HepG2 (cell line): ENCODE measurements around the gene TRAIP. TPM values are rescaled to one million over a fixed set of nuclear protein-coding genes. Genes with fewer than 3 reads are reported as not detected.

Experiments used
- CAMTA2 ChIP-seq: sonication (generic); formaldehyde crosslinking; IDR thresholded peaks from 2 replicates; pipeline ENCODE4 v1.4.0; 2020; ENCODE audit warnings: mild to moderate bottlenecking, missing genetic modification reagents, borderline replicate concordance
- DMAP1 ChIP-seq: IDR thresholded peaks from 2 replicates; pipeline ENCODE4 v1.6.1; 2016
- GABPB1 ChIP-seq: IDR thresholded peaks from 2 replicates; pipeline ENCODE4 v1.6.1; 2016; ENCODE audit warnings: mild to moderate bottlenecking, missing genetic modification reagents, moderate library complexity, missing compliant biosample characterization
- GATA4 ChIP-seq: sonication (generic); IDR thresholded peaks from 2 replicates; pipeline ENCODE4 v1.6.1; 2016; ENCODE audit warnings: antibody characterized with exemption, low read depth, borderline replicate concordance
- GATAD1 ChIP-seq: IDR thresholded peaks from 2 replicates; pipeline ENCODE4 v1.6.1; 2016; ENCODE audit warnings: missing genetic modification reagents, missing compliant biosample characterization
- IKZF1 ChIP-seq: fragments of 450-650 bp; IDR thresholded peaks from 2 replicates; pipeline ENCODE4 v1.7.1; 2016
- NFIC ChIP-seq: IDR thresholded peaks from 2 replicates; pipeline ENCODE4 v1.6.1; 2012; ENCODE audit warnings: mild to moderate bottlenecking, low read length, inconsistent platforms
- RBFOX2 ChIP-seq: fragments of 200-400 bp; formaldehyde crosslinking; IDR thresholded peaks from 2 replicates; pipeline ENCODE4 v1.6.1; 2017; ENCODE audit warnings: low read depth, mild to moderate bottlenecking, low read length
- RFX5 ChIP-seq: IDR thresholded peaks from 2 replicates; pipeline ENCODE4 v1.6.1; 2011; ENCODE audit warnings: low read depth, low read length, improper control_type of control experiment
- RFXAP ChIP-seq: sonication (generic); formaldehyde crosslinking; IDR thresholded peaks from 2 replicates; pipeline ENCODE4 v1.4.0; 2020; ENCODE audit warnings: missing genetic modification reagents, borderline replicate concordance
- RNF2 ChIP-seq: fragments of 450-650 bp; conservative IDR thresholded peaks from 2 replicates; pipeline ENCODE4 v1.6.1; 2016; ENCODE audit warnings: low read depth
- SP5 ChIP-seq: IDR thresholded peaks from 2 replicates; pipeline ENCODE4 v1.6.1; 2016; ENCODE audit warnings: low read depth, borderline replicate concordance
- XBP1 ChIP-seq: sonication (generic); formaldehyde crosslinking; IDR thresholded peaks from 2 replicates; pipeline ENCODE4 v1.5.0; 2020; ENCODE audit warnings: missing genetic modification reagents
- ZIK1 ChIP-seq: sonication (generic); formaldehyde crosslinking; IDR thresholded peaks from 2 replicates; pipeline ENCODE4 v1.5.0; 2020; ENCODE audit warnings: mild to moderate bottlenecking, low read depth, missing genetic modification reagents, borderline replicate concordance
- ZMAT3 ChIP-seq: sonication (generic); formaldehyde crosslinking; conservative IDR thresholded peaks from 2 replicates; pipeline ENCODE4 v1.7.0; 2021; ENCODE audit warnings: missing genetic modification reagents
- ZNF12 ChIP-seq: sonication (generic); formaldehyde crosslinking; IDR thresholded peaks from 2 replicates; pipeline ENCODE4 v1.5.0; 2020; ENCODE audit warnings: missing genetic modification reagents
- ZNF124 ChIP-seq: sonication (generic); formaldehyde crosslinking; IDR thresholded peaks from 2 replicates; pipeline ENCODE4 v1.4.0; 2020; ENCODE audit warnings: missing genetic modification reagents
- ZNF615 ChIP-seq: sonication (generic); formaldehyde crosslinking; IDR thresholded peaks from 2 replicates; pipeline ENCODE4 v1.5.0; 2020; ENCODE audit warnings: mild to moderate bottlenecking, missing genetic modification reagents, borderline replicate concordance
- ZNF792 ChIP-seq: IDR thresholded peaks from 2 replicates; pipeline ENCODE4 v1.6.1; 2016
- ZNF883 ChIP-seq: sonication (generic); formaldehyde crosslinking; IDR thresholded peaks from 2 replicates; pipeline ENCODE4 v1.5.1; 2020; ENCODE audit warnings: mild to moderate bottlenecking, missing genetic modification reagents; ENCODE audit errors: not compliant biosample characterization
- ZSCAN12 ChIP-seq: sonication (generic); formaldehyde crosslinking; IDR thresholded peaks from 2 replicates; pipeline ENCODE4 v1.9.0; 2021; ENCODE audit warnings: mild to moderate bottlenecking, missing genetic modification reagents
- polyA plus RNA-seq, 8 experiments: library from polyadenylated mRNA; depleted of rRNA in 3 of 8; stranded (reverse) in 7 of 8; unstranded in 1 of 8; fragments of >200 nt; fragmentation: Illumina TruSeq in 4 of 8; extraction: Trizol in 4 of 8; gene quantifications; 2 replicates each; pipeline versions ENCODE4 v1.2.1 to v1.2.3, GENCODE V29; 2011 to 2016; ENCODE audit warnings: low read depth in 4 of 8, missing spikeins in 1 of 8, mixed read lengths in 1 of 8; ENCODE audit not compliant: insufficient read depth in 1 of 8
- total RNA-seq, 5 experiments: library from RNA; depleted of rRNA; stranded (reverse); fragments of >200 nt; fragmentation: Illumina TruSeq; extraction: Trizol; gene quantifications; 2 replicates each; pipeline ENCODE4 v1.2.3, GENCODE V29; 2016; ENCODE audit warnings: low read depth in 1 of 5
- TF ChIP-seq, protein P1 (sequence below): sonication (generic); formaldehyde crosslinking; IDR thresholded peaks from 2 replicates; pipeline ENCODE4 v1.8.0; 2022; ENCODE audit warnings: missing genetic modification reagents, mild to moderate bottlenecking, borderline replicate concordance
- TF ChIP-seq, protein P2 (sequence below): sonication (generic); formaldehyde crosslinking; IDR thresholded peaks from 2 replicates; pipeline ENCODE4 v1.9.0; 2022; ENCODE audit warnings: missing genetic modification reagents, mild to moderate bottlenecking, borderline replicate concordance
- TF ChIP-seq, protein P3 (sequence below): sonication (generic); IDR thresholded peaks from 2 replicates; pipeline ENCODE4 v1.6.1; 2016; ENCODE audit warnings: low read depth, borderline replicate concordance
- TF ChIP-seq, protein P4 (sequence below): IDR thresholded peaks from 2 replicates; pipeline ENCODE4 v1.6.1; 2016; ENCODE audit warnings: control low read depth
- TF ChIP-seq, protein P5 (sequence below): sonication (generic); formaldehyde crosslinking; IDR thresholded peaks from 2 replicates; pipeline ENCODE4 v1.8.0; 2022; ENCODE audit warnings: mild to moderate bottlenecking, missing genetic modification reagents, moderate library complexity

Gene TRAIP
- total and polyA plus RNA-seq, 2 of the 13 experiments (the other 11 are each of a cell fraction or from before 2014, with no cell fraction given): 13.9 to 23.9 TPM

DNA sequence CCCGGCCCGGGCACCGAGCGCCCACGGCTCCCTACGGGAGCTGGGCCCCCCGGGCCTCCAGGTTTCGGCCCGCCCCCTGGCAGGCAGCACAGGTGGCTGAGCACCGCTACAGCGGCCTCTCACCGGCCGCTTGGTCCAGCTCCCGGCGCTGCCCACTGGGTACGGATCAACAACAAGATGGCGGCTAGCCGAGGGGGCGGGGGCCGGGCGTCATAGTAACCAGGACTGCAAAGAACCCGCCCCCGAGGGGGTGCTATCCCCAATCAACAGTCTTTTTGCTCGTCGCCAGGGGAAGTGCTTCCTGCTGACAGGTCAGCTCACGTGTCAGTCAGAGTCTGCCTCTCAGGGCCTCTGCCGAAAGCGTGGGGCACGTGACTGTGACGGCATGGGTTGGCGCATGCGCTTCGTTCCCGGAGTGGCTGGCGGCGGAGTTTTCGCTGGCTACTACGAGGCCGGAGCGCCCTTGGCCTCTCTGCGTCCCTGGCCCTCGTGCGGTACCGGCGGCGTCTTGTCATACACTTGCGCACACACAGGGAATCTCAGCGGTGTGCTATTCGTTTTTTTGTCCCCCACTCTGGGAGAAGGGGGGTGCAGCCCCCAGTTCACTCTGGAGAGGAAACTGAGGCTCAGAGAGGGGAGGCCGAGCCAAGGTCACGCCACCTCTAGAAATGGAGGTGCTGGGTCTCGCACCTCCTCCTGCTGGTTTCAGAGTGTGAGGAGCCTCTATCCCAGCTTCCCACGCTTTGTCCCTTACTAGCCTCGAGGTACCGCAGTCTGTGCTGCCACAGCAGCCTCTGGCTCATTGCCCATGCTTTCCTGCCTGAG, 69.8 kb downstream of the TRAIP start, which contains the start of gene IP6K1 (continued):
- TF ChIP-seq ZNF124 (CRISPR knock-in tag): 0 out of 2 replicates have a peak, but pooled peaks have one; percentile 53
- peak; percentile 61 for TF ChIP-seq DMAP1 (CRISPR knock-in tag)
- TF ChIP-seq ZNF12 (CRISPR knock-in tag): 0 out of 2 replicates have a peak, but pooled peaks have one; percentile 11
- 0 out of 2 replicates have a peak, but pooled peaks have one; percentile 32 for TF ChIP-seq XBP1 (CRISPR knock-in tag)
- TF ChIP-seq, protein P1, sequence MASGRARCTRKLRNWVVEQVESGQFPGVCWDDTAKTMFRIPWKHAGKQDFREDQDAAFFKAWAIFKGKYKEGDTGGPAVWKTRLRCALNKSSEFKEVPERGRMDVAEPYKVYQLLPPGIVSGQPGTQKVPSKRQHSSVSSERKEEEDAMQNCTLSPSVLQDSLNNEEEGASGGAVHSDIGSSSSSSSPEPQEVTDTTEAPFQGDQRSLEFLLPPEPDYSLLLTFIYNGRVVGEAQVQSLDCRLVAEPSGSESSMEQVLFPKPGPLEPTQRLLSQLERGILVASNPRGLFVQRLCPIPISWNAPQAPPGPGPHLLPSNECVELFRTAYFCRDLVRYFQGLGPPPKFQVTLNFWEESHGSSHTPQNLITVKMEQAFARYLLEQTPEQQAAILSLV (CRISPR knock-in tag): 0 out of 2 replicates have a peak, but pooled peaks have one; percentile 22
- TF ChIP-seq ZNF883 (CRISPR knock-in tag): peak; percentile 55
- 0 out of 2 replicates have a peak, but pooled peaks have one; percentile 9 for TF ChIP-seq SP5 (CRISPR knock-in tag)
- peak; percentile 93 for TF ChIP-seq GABPB1 (CRISPR knock-in tag)
- TF ChIP-seq RBFOX2: peak; percentile 88
- 0 out of 2 replicates have a peak, but pooled peaks have one; percentile 52 for TF ChIP-seq ZIK1
- peak; percentile 67; the same call in 1 of the 2 replicates for TF ChIP-seq ZNF792 (CRISPR knock-in tag)
- TF ChIP-seq, protein P2, sequence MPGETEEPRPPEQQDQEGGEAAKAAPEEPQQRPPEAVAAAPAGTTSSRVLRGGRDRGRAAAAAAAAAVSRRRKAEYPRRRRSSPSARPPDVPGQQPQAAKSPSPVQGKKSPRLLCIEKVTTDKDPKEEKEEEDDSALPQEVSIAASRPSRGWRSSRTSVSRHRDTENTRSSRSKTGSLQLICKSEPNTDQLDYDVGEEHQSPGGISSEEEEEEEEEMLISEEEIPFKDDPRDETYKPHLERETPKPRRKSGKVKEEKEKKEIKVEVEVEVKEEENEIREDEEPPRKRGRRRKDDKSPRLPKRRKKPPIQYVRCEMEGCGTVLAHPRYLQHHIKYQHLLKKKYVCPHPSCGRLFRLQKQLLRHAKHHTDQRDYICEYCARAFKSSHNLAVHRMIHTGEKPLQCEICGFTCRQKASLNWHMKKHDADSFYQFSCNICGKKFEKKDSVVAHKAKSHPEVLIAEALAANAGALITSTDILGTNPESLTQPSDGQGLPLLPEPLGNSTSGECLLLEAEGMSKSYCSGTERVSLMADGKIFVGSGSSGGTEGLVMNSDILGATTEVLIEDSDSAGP (CRISPR knock-in tag): peak; percentile 62
- 0 out of 2 replicates have a peak, but pooled peaks have one; percentile 70 for TF ChIP-seq ZNF615 (CRISPR knock-in tag)
- peak; percentile 90 for TF ChIP-seq RFXAP
- TF ChIP-seq RNF2: peak; percentile 93
- no peak for TF ChIP-seq IKZF1
- TF ChIP-seq, protein P3, sequence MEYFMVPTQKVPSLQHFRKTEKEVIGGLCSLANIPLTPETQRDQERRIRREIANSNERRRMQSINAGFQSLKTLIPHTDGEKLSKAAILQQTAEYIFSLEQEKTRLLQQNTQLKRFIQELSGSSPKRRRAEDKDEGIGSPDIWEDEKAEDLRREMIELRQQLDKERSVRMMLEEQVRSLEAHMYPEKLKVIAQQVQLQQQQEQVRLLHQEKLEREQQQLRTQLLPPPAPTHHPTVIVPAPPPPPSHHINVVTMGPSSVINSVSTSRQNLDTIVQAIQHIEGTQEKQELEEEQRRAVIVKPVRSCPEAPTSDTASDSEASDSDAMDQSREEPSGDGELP: no peak
- TF ChIP-seq GATA4: peak; percentile 65; the same call in 1 of the 2 replicates
- peak; percentile 89 for TF ChIP-seq ZMAT3 (CRISPR knock-in tag)
- TF ChIP-seq NFIC: no peak
- peak; percentile 77; the same call in 1 of the 2 replicates for TF ChIP-seq CAMTA2 (CRISPR knock-in tag)
- TF ChIP-seq, protein P4, sequence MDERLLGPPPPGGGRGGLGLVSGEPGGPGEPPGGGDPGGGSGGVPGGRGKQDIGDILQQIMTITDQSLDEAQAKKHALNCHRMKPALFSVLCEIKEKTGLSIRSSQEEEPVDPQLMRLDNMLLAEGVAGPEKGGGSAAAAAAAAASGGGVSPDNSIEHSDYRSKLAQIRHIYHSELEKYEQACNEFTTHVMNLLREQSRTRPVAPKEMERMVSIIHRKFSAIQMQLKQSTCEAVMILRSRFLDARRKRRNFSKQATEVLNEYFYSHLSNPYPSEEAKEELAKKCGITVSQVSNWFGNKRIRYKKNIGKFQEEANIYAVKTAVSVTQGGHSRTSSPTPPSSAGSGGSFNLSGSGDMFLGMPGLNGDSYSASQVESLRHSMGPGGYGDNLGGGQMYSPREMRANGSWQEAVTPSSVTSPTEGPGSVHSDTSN (CRISPR knock-in tag): peak; percentile 99
- TF ChIP-seq, protein P5, sequence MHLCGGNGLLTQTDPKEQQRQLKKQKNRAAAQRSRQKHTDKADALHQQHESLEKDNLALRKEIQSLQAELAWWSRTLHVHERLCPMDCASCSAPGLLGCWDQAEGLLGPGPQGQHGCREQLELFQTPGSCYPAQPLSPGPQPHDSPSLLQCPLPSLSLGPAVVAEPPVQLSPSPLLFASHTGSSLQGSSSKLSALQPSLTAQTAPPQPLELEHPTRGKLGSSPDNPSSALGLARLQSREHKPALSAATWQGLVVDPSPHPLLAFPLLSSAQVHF: 0 out of 2 replicates have a peak, but pooled peaks have one; percentile 21
- TF ChIP-seq GATAD1 (CRISPR knock-in tag): peak; percentile 55
- 0 out of 2 replicates have a peak, but pooled peaks have one; percentile 69 for TF ChIP-seq ZSCAN12 (CRISPR knock-in tag)
- 0 out of 2 replicates have a peak, but pooled peaks have one; percentile 20 for TF ChIP-seq RFX5
